ENCODE data around the gene TNNI2. TPM values are rescaled to one million over a fixed set of nuclear protein-coding genes. Genes with fewer than 3 reads are reported as not detected.

Gene TNNI2
- total RNA-seq, 4 donors from 2014 or later = 1.0 TPM; not detected in 3

DNA sequence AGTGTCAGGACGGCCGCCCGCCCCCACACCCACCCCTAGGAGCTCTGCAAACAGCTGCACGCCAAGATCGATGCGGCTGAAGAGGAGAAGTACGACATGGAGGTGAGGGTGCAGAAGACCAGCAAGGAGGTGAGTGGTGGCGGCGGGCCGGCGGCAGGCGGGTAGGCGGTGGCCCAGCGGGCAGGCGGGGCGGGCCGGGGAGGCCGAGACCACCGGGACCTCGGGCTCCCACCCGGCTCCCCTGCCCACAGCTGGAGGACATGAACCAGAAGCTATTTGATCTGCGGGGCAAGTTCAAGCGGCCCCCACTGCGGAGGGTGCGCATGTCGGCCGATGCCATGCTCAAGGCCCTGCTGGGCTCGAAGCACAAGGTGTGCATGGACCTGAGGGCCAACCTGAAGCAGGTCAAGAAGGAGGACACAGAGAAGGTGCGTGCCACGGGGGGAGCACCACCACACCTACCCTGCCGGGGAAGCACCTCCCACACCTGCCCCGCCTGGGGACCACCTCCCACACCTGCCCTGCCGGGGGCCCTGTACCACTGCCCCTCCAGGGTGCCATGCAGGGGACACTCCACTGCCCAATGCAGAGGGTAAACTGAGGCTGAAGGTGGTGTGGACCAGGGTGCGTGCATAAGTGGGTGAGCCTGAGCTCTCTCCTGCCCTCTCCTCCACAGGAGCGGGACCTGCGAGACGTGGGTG, 2.1 kb downstream of the TNNI2 start:
- Histone ChIP-seq H3K4me1 (peaks cover 0 to 28% (median 0%) of the 10 kb centered on the region in 3 donors), H3K27me3 (no peaks in the 10 kb centered on the region), H3K4me3 (no peak overlapping the region), H3K9me3 (no peaks in the 10 kb centered on the region), H3K27ac (no peak overlapping the region), H3K36me3 (no peaks in the 10 kb centered on the region)
- TF ChIP-seq EP300 (IDR thresholded peaks at IDR 0.05) (no peak), POLR2AphosphoS5 (IDR thresholded peaks at IDR 0.05) (no peak)
- TF ChIP-seq, protein P1, sequence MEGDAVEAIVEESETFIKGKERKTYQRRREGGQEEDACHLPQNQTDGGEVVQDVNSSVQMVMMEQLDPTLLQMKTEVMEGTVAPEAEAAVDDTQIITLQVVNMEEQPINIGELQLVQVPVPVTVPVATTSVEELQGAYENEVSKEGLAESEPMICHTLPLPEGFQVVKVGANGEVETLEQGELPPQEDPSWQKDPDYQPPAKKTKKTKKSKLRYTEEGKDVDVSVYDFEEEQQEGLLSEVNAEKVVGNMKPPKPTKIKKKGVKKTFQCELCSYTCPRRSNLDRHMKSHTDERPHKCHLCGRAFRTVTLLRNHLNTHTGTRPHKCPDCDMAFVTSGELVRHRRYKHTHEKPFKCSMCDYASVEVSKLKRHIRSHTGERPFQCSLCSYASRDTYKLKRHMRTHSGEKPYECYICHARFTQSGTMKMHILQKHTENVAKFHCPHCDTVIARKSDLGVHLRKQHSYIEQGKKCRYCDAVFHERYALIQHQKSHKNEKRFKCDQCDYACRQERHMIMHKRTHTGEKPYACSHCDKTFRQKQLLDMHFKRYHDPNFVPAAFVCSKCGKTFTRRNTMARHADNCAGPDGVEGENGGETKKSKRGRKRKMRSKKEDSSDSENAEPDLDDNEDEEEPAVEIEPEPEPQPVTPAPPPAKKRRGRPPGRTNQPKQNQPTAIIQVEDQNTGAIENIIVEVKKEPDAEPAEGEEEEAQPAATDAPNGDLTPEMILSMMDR (IDR thresholded peaks at IDR 0.05) = no peak
- WGBS, 2 donors (ENCODE audit: low coverage in 1 of 2) = 79 to 100% methylated on average over 3 to 4 of the region's 37 CpGs
- ATAC-seq = no peak

DNA sequence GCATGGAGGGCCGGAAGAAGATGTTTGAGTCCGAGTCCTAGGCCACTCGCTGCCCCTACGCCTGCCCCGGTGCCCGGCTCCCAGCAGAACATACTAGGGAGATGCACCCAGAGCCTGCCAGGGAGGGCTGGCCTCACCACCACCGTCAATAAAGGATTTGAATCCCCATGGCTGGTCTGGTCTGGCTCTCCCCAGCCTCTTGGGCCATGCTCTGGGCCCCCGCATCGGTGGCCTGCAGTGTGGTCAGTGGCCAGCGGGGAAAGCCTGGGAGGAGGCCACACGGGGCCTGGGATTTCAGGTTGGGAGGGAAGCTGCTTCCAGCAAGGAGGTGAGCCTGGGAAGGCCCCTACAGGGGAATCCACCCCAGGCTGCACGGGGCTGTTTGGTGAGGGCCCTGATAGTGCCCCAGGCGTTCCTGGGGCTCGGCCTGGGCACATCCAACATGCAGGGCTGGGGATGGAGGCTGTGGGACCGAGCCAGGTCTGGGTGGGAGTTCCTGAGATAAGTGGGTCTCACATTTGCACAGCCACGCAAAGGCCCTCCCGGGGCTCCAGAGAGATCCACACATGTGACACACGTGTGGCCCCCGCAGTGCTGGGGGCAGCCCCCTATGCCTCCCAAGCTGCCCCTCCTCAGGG, 2.8 kb downstream of the TNNI2 start:
- Histone ChIP-seq H3K9me3 (no peaks in the 10 kb centered on the region), H3K4me1 (peaks cover 0 to 28% (median 0%) of the 10 kb centered on the region in 3 donors), H3K4me3 (no peak overlapping the region), H3K27ac (no peak overlapping the region), H3K27me3 (peaks cover 5% of the 10 kb centered on the region), H3K36me3 (no peaks in the 10 kb centered on the region)
- 94% methylated on average over 6 of the region's 19 CpGs; no CpG with 5 or more reads in 1 of the 2 donors for WGBS, 2 donors (ENCODE audit: low coverage in 1 of 2)
- TF ChIP-seq POLR2AphosphoS5 (IDR thresholded peaks at IDR 0.05) (no peak), POLR2A (IDR thresholded peaks at IDR 0.05) (no peak), EP300 (IDR thresholded peaks at IDR 0.05) (no peak)
- ATAC-seq = no peak

DNA sequence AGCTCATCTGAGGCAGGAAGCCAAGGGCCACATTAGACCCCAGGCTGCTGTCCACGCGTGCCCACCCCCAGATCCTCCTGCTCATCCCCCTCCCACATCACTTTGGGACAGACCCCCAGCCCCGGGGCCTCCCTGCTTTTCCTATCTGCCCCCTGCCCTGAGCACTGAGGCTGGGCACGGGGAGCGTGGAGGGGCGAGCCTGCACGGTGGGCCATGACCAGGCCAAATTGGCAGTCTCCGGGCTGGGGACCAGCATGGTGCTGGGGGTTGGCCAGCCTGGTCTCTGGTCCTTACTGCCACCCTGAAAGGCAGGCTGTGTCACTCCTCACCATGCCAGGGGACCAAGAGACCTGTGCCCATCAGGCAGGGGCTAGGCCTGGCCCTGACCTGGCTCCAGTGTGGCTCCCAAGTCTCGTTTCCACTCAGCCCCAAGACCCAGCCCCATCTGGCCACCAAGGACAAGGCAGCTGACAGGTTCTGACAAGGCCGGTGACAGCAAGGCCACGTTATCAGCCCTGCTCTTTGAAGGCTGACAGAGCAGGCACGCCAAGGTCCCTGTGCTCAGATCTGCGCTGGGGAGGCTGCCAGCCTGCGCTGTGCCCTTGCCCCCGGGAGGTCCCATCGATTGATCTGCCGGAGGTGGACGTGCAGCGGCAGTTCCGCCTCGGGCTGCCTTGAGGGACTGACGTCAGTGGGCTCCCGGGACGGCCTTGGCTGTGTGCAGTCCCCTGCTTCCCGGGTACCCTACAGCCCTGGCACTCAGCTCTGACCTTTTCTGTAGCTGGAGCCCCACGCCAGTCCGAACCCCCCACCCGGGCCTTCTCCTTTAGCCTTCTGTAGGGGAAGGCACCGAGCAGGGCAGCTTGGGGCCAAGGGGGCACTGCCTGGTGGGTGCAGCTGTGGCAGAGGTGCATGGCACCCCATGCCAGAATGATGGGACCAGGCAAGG, 3.6 kb downstream of the TNNI2 start:
- Histone ChIP-seq H3K27me3 (peaks cover 7% of the 10 kb centered on the region), H3K4me3 (no peak overlapping the region), H3K4me1 (peaks cover 0 to 24% (median 0%) of the 10 kb centered on the region in 3 donors), H3K9me3 (no peaks in the 10 kb centered on the region), H3K36me3 (no peaks in the 10 kb centered on the region), H3K27ac (peak overlapping the region in 1 of 4 donors; percentile 12)
- no CpG with 5 or more reads among the region's 29 CpGs for WGBS, 2 donors (ENCODE audit: low coverage in 1 of 2)
- TF ChIP-seq POLR2AphosphoS5 (IDR thresholded peaks at IDR 0.05) (no peak), POLR2A (IDR thresholded peaks at IDR 0.05) (no peak), EP300 (IDR thresholded peaks at IDR 0.05) (no peak)
- TF ChIP-seq, protein P1 (IDR thresholded peaks at IDR 0.05) = no peak
- ATAC-seq = no peak

DNA sequence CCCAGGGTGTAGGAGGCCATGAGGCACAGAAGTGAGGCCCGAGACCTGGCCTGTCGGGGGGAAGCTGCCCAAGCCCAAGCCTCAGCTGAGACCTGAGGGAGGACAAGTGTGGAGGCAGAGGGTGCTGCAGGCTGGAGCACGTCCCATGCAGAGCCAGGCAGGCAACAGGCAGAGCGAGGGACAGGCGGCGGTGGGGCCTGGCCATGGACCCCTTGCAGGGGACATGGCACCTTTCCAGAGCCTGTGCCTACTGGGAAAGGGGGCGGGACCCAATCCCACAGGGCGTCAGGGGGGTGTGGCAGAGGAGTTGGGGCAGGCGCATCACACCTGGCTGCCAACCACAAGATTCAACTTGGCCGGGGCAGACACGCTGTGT, 4.3 kb downstream of the TNNI2 start:
- Histone ChIP-seq H3K27ac (peak overlapping the region in 1 of 4 donors; percentile 12), H3K4me1 (peaks cover 0 to 18% (median 0%) of the 10 kb centered on the region in 3 donors), H3K4me3 (no peak overlapping the region), H3K36me3 (no peaks in the 10 kb centered on the region), H3K27me3 (peaks cover 7% of the 10 kb centered on the region), H3K9me3 (no peaks in the 10 kb centered on the region)
- 75 to 80% methylated on average over 2 to 8 of the region's 11 CpGs for WGBS, 2 donors (ENCODE audit: low coverage in 1 of 2)
- TF ChIP-seq POLR2AphosphoS5 (IDR thresholded peaks at IDR 0.05) (no peak), POLR2A (IDR thresholded peaks at IDR 0.05) (no peak), EP300 (IDR thresholded peaks at IDR 0.05) (no peak)
- TF ChIP-seq, protein P1 (IDR thresholded peaks at IDR 0.05) = no peak
- no peak for ATAC-seq

DNA sequence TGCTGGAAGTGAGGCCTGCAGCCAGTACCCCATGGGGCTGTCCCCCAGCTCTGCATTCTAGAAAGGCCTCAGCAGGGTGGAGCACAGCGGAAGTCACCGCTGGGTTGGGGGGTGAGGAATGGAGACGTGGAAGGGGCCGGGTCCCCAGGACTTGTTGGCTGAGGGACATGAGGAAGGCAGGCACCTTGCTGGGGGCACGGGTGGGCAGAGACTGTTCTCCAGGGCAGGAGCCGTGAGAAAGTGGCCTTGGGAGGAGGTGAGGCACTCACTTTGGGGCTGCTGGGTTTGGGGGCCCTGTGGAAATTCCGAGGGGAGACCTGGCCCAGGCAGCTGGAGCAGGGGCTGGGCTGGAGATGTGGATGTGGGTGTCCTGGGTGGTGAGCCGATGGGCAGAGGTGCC, 5.0 kb downstream of the TNNI2 start:
- TF ChIP-seq POLR2A (IDR thresholded peaks at IDR 0.05) (no peak), POLR2AphosphoS5 (IDR thresholded peaks at IDR 0.05) (no peak), EP300 (IDR thresholded peaks at IDR 0.05) (no peak)
- TF ChIP-seq, protein P1 (IDR thresholded peaks at IDR 0.05) = no peak
- peak overlapping the region in 1 of 4 donors; percentile 53 for H3K27ac ChIP-seq
- 88 to 89% methylated on average over 3 to 4 of the region's 8 CpGs for WGBS, 2 donors (ENCODE audit: low coverage in 1 of 2)

More for the DNA sequence above, 5.0 kb downstream of the TNNI2 start:
- Histone ChIP-seq H3K27me3 (peaks cover 7% of the 10 kb centered on the region), H3K9me3 (no peaks in the 10 kb centered on the region), H3K36me3 (no peaks in the 10 kb centered on the region), H3K4me3 (no peak overlapping the region), H3K4me1 (peaks cover 0 to 15% (median 0%) of the 10 kb centered on the region in 3 donors)
- no peak for ATAC-seq

Data from gastroesophageal sphincter (tissue), 4 donors.